HepG2 (cell line): ENCODE results near the gene CCT7. TPM values are rescaled to one million over a fixed set of nuclear protein-coding genes. Genes with fewer than 3 reads are reported as not detected.

ENCODE experiments used
- ATAD3A ChIP-seq: sonication (generic); formaldehyde crosslinking; IDR thresholded peaks from 2 replicates; pipeline ENCODE4 v1.4.0; 2020; ENCODE audit warnings: missing genetic modification reagents
- BHLHE40 ChIP-seq: IDR thresholded peaks from 2 replicates; pipeline ENCODE4 v1.6.1; 2011; ENCODE audit warnings: low read length, improper control_type of control experiment
- CREM ChIP-seq, 2 experiments: sonication (generic) in 1 of 2; formaldehyde crosslinking in 1 of 2; IDR thresholded peaks; 2 replicates each; pipeline versions ENCODE4 v1.4.0 to v1.6.1; 2016 to 2020; ENCODE audit warnings: antibody characterized with exemption in 1 of 2, mild to moderate bottlenecking in 1 of 2, missing genetic modification reagents in 1 of 2
- DBP ChIP-seq: sonication (generic); formaldehyde crosslinking; IDR thresholded peaks from 2 replicates; pipeline ENCODE4 v1.4.0; 2020; ENCODE audit warnings: missing genetic modification reagents; ENCODE audit errors: not compliant biosample characterization
- EP300 ChIP-seq, 3 experiments: sonication (generic) in 1 of 3; formaldehyde crosslinking in 1 of 3; IDR thresholded peaks; 2 replicates each; pipeline versions ENCODE4 v1.5.1 to v1.6.1; 2011 to 2020; ENCODE audit warnings: low read depth in 2 of 3, low read length in 2 of 3, borderline replicate concordance in 1 of 3, improper control_type of control experiment in 1 of 3, mild to moderate bottlenecking in 1 of 3, missing genetic modification reagents in 1 of 3, moderate library complexity in 1 of 3
- ESRRA ChIP-seq: sonication (generic); formaldehyde crosslinking; IDR thresholded peaks from 2 replicates; pipeline ENCODE4 v1.5.1; 2020; ENCODE audit warnings: mild to moderate bottlenecking, low read depth, missing genetic modification reagents
- FOXA3 ChIP-seq: IDR thresholded peaks from 2 replicates; pipeline ENCODE4 v1.6.1; 2016; ENCODE audit warnings: missing genetic modification reagents, missing compliant biosample characterization
- GFI1 ChIP-seq: sonication (generic); formaldehyde crosslinking; IDR thresholded peaks from 2 replicates; pipeline ENCODE4 v1.5.0; 2020; ENCODE audit warnings: missing genetic modification reagents, mild to moderate bottlenecking, borderline replicate concordance
- GLMP ChIP-seq: sonication (generic); formaldehyde crosslinking; IDR thresholded peaks from 2 replicates; pipeline ENCODE4 v1.9.0; 2021; ENCODE audit warnings: missing genetic modification reagents, mild to moderate bottlenecking, borderline replicate concordance
- MBD4 ChIP-seq: IDR thresholded peaks from 2 replicates; pipeline ENCODE4 v1.6.1; 2012; ENCODE audit warnings: low read length, inconsistent platforms, borderline replicate concordance
- POLR2G ChIP-seq: fragments of 200-400 bp; formaldehyde crosslinking; IDR thresholded peaks from 2 replicates; pipeline ENCODE4 v1.6.1; 2018; ENCODE audit warnings: mild to moderate bottlenecking, low read depth, low read length, moderate library complexity
- SMARCE1 ChIP-seq: fragments of 450-650 bp; IDR thresholded peaks from 2 replicates; pipeline ENCODE4 v1.6.1; 2017; ENCODE audit warnings: borderline replicate concordance
- SOX5 ChIP-seq: IDR thresholded peaks from 2 replicates; pipeline ENCODE4 v1.6.1; 2016; ENCODE audit warnings: borderline replicate concordance
- TARDBP ChIP-seq: sonication (generic); formaldehyde crosslinking; IDR thresholded peaks from 2 replicates; pipeline ENCODE4 v1.8.0; 2022; ENCODE audit warnings: mild to moderate bottlenecking, missing genetic modification reagents
- TEAD3 ChIP-seq: optimal IDR thresholded peaks from 2 replicates; pipeline ENCODE3; 2016; ENCODE audit warnings: borderline replicate concordance
- YEATS2 ChIP-seq: sonication (generic); formaldehyde crosslinking; IDR thresholded peaks from 2 replicates; pipeline ENCODE4 v1.4.0; 2020; ENCODE audit warnings: missing genetic modification reagents, borderline replicate concordance
- ZBTB21 ChIP-seq: sonication (generic); formaldehyde crosslinking; IDR thresholded peaks from 2 replicates; pipeline ENCODE4 v1.4.0; 2020; ENCODE audit warnings: missing genetic modification reagents
- ZBTB33 ChIP-seq: sonication (generic); formaldehyde crosslinking; IDR thresholded peaks from 2 replicates; pipeline ENCODE4 v1.4.0; 2020; ENCODE audit warnings: missing genetic modification reagents
- ZFX ChIP-seq: sonication (generic); formaldehyde crosslinking; IDR thresholded peaks from 2 replicates; pipeline ENCODE4 v1.4.0; 2020; ENCODE audit warnings: mild to moderate bottlenecking, low read depth, missing genetic modification reagents, moderate library complexity
- ZNF280D ChIP-seq: sonication (generic); formaldehyde crosslinking; IDR thresholded peaks from 2 replicates; pipeline ENCODE4 v1.5.1; 2020; ENCODE audit warnings: mild to moderate bottlenecking, missing genetic modification reagents
- ZNF460 ChIP-seq: sonication (generic); formaldehyde crosslinking; IDR thresholded peaks from 2 replicates; pipeline ENCODE4 v1.5.1; 2020; ENCODE audit warnings: missing genetic modification reagents, mild to moderate bottlenecking, borderline replicate concordance
- ZSCAN20 ChIP-seq: sonication (generic); formaldehyde crosslinking; IDR thresholded peaks from 2 replicates; pipeline ENCODE4 v1.4.0; 2020; ENCODE audit warnings: missing genetic modification reagents, mild to moderate bottlenecking, borderline replicate concordance
- polyA plus RNA-seq, 8 experiments: library from polyadenylated mRNA; depleted of rRNA in 3 of 8; stranded (reverse) in 7 of 8; unstranded in 1 of 8; fragments of >200 nt; fragmentation: Illumina TruSeq in 4 of 8; extraction: Trizol in 4 of 8; gene quantifications; 2 replicates each; pipeline versions ENCODE4 v1.2.1 to v1.2.3, GENCODE V29; 2011 to 2016; ENCODE audit warnings: low read depth in 4 of 8, missing spikeins in 1 of 8, mixed read lengths in 1 of 8; ENCODE audit not compliant: insufficient read depth in 1 of 8
- total RNA-seq, 5 experiments: library from RNA; depleted of rRNA; stranded (reverse); fragments of >200 nt; fragmentation: Illumina TruSeq; extraction: Trizol; gene quantifications; 2 replicates each; pipeline ENCODE4 v1.2.3, GENCODE V29; 2016; ENCODE audit warnings: low read depth in 1 of 5

Gene CCT7
- total and polyA plus RNA-seq, 2 of the 13 experiments (the other 11 are each of a cell fraction or from before 2014, with no cell fraction given): 347 to 517 TPM

GRCh38 chr2:73290049-73290839 lies 56.1 kb downstream of the CCT7 start (continued):
- TF ChIP-seq GLMP (CRISPR knock-in tag) (no peak), POLR2G (no peak), ZNF280D (no peak), ZBTB21 (CRISPR knock-in tag) (no peak), GFI1 (CRISPR knock-in tag) (peak; percentile 65; the same call in 1 of the 2 replicates), ZNF460 (CRISPR knock-in tag) (no peak), FOXA3 (CRISPR knock-in tag) (0 out of 2 replicates have a peak, but pooled peaks have one; percentile 14), SMARCE1 (no peak), ZFX (CRISPR knock-in tag) (no peak), YEATS2 (CRISPR knock-in tag) (no peak), TARDBP (CRISPR knock-in tag) (0 out of 2 replicates have a peak, but pooled peaks have one; percentile 28), EP300 (IDR thresholded peaks at IDR 0.05; ENCODE audit: low read depth in 2 of 2, low read length in 2 of 2) (no peak), EP300 (CRISPR knock-in tag; IDR thresholded peaks at IDR 0.05; ENCODE audit: borderline replicate concordance) (no peak), MBD4 (no peak), ZSCAN20 (CRISPR knock-in tag) (no peak), DBP (CRISPR knock-in tag) (no peak), ESRRA (CRISPR knock-in tag) (no peak), CREM (IDR thresholded peaks at IDR 0.05) (no peak), CREM (CRISPR knock-in tag; IDR thresholded peaks at IDR 0.05) (no peak), TEAD3 (peak; percentile 29), SOX5 (no peak), ZBTB33 (CRISPR knock-in tag) (no peak), ATAD3A (CRISPR knock-in tag) (no peak), BHLHE40 (no peak)
